RWPE2 (cell line): ENCODE data around the gene UNC50.
"Not testable (repeated sequence)": the region's sequence is repeated elsewhere in the genome, so short reads cannot be mapped to it uniquely, and the experiment has no call there.

Experiments
- ATAC-seq: fragments of 200-7000 bp; cut with Tn5 transposase; 3 replicates; pipeline ENCODE4 v1.9.1; 2021; ENCODE audit warnings: low read depth
- DNase-seq: peaks from one replicate; pipeline ENCODE4 v3.0.0-alpha.2; 2020; ENCODE audit warnings: low spot score
- H3K27ac ChIP-seq: fragments of 450-650 bp; 2 replicates; pipeline ENCODE4 v1.5.1; 2017; ENCODE audit warnings: mild to moderate bottlenecking; ENCODE audit not compliant: poor library complexity, severe bottlenecking
- H3K27me3 ChIP-seq: fragments of 250-450 bp; sonication (Bioruptor Pico); 2 replicates; pipeline ENCODE4 v1.5.1; 2021; ENCODE audit warnings: mild to moderate bottlenecking, moderate library complexity; ENCODE audit not compliant: insufficient read depth, poor library complexity, severe bottlenecking
- H3K36me3 ChIP-seq: fragments of 250-450 bp; sonication (Bioruptor Pico); 2 replicates; pipeline ENCODE4 v1.5.1; 2020; ENCODE audit warnings: low read depth, mild to moderate bottlenecking, moderate library complexity
- H3K4me1 ChIP-seq: fragments of 250-450 bp; sonication (Bioruptor Pico); 2 replicates; pipeline ENCODE4 v1.5.1; 2021; ENCODE audit warnings: mild to moderate bottlenecking, moderate library complexity; ENCODE audit not compliant: insufficient read depth, poor library complexity, severe bottlenecking
- H3K4me3 ChIP-seq: fragments of 250-450 bp; sonication (Bioruptor Pico); 2 replicates; pipeline ENCODE4 v1.5.1; 2021; ENCODE audit warnings: mild to moderate bottlenecking, moderate library complexity; ENCODE audit not compliant: severe bottlenecking
- H3K9me3 ChIP-seq: fragments of 250-450 bp; sonication (Bioruptor Pico); 2 replicates; pipeline ENCODE4 v1.5.1; 2021; ENCODE audit warnings: mild to moderate bottlenecking, moderate library complexity; ENCODE audit not compliant: severe bottlenecking
- TF ChIP-seq, protein P1 (sequence below): fragments of 450-650 bp; IDR thresholded peaks from one replicate; pipeline ENCODE4 v1.5.1; 2017; ENCODE audit warnings: mild to moderate bottlenecking, moderate library complexity; ENCODE audit not compliant: poor library complexity, severe bottlenecking

The UNC50 gene

DNA sequence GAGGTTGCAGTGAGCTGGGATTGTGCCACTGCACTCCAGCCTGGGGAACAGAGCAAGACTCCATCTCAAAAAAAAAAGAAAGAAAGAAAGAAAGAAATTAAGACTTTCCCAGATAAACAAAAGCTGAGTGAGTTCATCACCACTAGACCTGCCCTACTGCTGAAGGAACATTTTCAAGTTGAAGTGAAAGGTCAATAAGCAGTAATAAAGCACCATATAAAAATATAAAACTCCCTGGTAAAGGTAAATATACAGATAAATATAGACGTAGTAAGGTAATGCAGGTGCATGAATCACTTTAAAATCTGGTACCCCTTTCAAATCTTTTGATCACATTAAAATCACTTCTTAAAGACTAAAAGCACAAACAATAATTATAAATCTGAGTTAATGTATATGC, 42.6 kb downstream of the UNC50 start:
- H3K27me3 ChIP-seq, result no peaks in the 10 kb centered on the region
- H3K4me3 ChIP-seq, result no peak overlapping the region
- H3K9me3 ChIP-seq, result peaks cover 2% of the 10 kb centered on the region
- no peaks in the 10 kb centered on the region for H3K36me3 ChIP-seq
- no peak overlapping the region for H3K27ac ChIP-seq
- TF ChIP-seq, protein P1, sequence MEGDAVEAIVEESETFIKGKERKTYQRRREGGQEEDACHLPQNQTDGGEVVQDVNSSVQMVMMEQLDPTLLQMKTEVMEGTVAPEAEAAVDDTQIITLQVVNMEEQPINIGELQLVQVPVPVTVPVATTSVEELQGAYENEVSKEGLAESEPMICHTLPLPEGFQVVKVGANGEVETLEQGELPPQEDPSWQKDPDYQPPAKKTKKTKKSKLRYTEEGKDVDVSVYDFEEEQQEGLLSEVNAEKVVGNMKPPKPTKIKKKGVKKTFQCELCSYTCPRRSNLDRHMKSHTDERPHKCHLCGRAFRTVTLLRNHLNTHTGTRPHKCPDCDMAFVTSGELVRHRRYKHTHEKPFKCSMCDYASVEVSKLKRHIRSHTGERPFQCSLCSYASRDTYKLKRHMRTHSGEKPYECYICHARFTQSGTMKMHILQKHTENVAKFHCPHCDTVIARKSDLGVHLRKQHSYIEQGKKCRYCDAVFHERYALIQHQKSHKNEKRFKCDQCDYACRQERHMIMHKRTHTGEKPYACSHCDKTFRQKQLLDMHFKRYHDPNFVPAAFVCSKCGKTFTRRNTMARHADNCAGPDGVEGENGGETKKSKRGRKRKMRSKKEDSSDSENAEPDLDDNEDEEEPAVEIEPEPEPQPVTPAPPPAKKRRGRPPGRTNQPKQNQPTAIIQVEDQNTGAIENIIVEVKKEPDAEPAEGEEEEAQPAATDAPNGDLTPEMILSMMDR, result no peak
- H3K4me1 ChIP-seq, result peaks cover 5% of the 10 kb centered on the region
- DNase-seq, result no peak
- no peak for ATAC-seq

DNA sequence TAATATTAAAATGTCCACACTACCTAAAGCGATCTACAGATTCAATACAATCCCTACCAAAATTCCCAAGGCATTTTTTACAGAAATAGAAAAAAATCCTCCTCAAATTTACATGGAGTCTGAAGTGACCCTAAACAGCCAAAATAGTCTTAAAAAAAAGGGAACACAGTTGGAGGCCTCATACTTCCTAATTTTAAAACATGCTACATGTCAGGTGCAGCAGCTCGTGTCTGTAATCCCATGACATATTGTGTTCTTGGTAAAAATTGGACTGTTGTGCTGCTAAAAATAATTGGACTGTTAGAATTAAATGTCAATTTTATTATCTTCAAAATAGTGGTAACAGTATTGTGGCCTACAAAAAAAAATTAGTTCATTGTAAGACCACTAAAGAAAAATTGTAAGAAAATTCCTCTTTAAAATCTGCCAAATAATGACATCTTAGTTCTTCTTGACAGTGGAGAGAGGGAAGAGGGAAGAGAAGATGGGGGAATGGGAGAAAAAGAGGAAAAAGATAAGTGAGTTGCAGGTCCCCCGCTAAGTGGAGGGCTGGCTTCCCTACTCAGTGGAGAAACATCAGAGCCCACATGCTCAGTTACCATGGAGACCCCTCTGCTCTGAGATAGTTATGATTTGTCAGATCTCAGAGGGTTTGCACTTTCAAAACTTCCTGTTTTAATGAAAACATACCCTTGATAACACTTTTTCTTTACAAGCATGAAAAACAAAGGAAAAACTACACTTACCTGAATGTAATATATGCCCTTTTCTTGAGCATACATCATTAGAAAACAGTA, 46.5 kb downstream of the UNC50 start:
- DNase-seq, result no peak
- Histone ChIP-seq H3K36me3 (no peaks in the 10 kb centered on the region), H3K4me1 (no peaks in the 10 kb centered on the region), H3K27ac (no peak overlapping the region), H3K9me3 (peaks cover 2% of the 10 kb centered on the region), H3K4me3 (no peak overlapping the region), H3K27me3 (no peaks in the 10 kb centered on the region)
- TF ChIP-seq, protein P1, result no peak
- ATAC-seq, result no peak

DNA sequence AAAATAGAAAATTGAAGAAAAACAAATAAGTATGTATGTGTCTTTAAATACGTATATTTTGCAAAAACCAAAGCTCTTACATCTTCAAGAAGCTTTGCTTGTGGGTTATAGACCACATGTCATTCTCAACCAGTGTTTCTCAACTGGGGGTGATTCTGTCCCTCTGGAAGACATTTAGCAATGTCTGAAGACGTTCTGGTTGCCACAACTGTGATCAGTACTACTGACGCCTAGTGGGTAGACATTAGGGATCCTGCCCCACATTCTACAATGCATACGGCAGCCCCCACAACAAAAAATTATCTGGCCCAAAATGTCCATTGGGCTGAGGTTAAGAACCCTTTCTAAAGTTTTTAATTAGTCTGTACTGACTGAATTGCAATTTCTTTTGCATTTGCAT, 48.4 kb downstream of the UNC50 start:
- Histone ChIP-seq H3K4me1 (no peaks in the 10 kb centered on the region), H3K4me3 (no peak overlapping the region), H3K27me3 (no peaks in the 10 kb centered on the region), H3K9me3 (no peaks in the 10 kb centered on the region), H3K36me3 (no peaks in the 10 kb centered on the region), H3K27ac (no peak overlapping the region)
- TF ChIP-seq, protein P1, result no peak
- DNase-seq (no peak), ATAC-seq (no peak)

DNA sequence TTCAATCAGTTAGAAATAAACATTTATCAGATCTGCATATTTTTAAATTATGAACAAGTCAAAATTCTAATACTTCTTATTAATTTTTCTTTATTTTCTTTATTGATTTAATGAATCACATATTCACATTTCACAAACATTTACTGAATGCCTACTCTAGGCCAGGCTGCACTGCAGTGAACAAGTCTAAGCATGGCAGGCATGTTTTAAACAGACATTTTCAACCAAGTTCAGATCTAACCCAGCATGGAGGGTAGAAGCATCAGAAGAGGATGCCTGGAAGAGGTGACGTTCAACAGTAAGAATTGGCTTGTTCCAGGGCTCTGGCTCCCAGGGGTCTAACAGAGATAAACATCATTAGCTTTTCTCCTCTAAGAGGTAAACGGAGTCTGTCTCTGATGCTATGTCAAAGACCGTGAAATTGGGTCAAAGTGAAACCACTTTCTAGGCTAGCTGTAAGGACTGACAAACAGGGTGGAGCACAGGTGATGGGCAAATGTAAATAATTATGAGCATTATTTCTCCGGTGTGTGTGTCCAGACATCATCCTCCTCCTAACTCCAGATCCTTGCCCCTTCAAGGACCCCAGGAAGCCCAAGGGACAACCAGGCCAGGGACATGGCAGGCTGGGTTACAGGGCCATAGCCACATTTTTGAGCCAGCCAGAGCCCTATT, 50.6 kb downstream of the UNC50 start:
- no peaks in the 10 kb centered on the region for H3K4me1 ChIP-seq
- ATAC-seq, result no peak
- H3K4me3 ChIP-seq, result no peak overlapping the region

DNA sequence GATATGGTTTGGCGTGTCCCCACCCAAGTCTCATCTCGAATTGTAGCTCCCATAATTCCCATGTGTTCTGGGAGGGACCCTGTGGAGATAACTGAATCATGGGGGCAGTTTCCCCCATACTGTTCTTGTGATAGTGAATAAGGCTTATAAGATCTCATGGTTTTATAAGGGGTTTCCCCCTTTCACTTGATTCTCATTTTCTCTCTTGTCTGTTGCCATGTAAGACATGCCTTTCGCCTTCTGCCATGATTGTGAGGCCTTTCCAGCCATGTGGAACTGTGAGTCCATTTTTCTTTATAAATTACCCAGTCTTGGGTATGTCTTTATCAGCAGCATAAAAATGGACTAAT, 51.1 kb downstream of the UNC50 start:
- H3K36me3 ChIP-seq, H3K4me3 ChIP-seq, ATAC-seq, H3K27ac ChIP-seq, H3K27me3 ChIP-seq, H3K4me1 ChIP-seq, H3K9me3 ChIP-seq, DNase-seq: not testable (repeated sequence)

More for the DNA sequence above, 50.6 kb downstream of the UNC50 start:
- H3K27ac ChIP-seq, result no peak overlapping the region
- no peaks in the 10 kb centered on the region for H3K9me3 ChIP-seq
- TF ChIP-seq, protein P1, result no peak
- no peaks in the 10 kb centered on the region for H3K27me3 ChIP-seq
- H3K36me3 ChIP-seq, result no peaks in the 10 kb centered on the region
- no peak for DNase-seq
